Smooth muscle cell of the brain vasculature (primary cell): ENCODE data around the gene PRKCG.
A peak's percentile ranks its signal among the peaks of the same experiment; 100 is the strongest.
"Not testable (repeated sequence)": the region's sequence is repeated elsewhere in the genome, so short reads cannot be mapped to it uniquely, and the experiment has no call there.

Experiments
- DNase-seq: peaks from one replicate; pipeline ENCODE4 v3.0.0-alpha.2; 2012; ENCODE audit warnings: low read depth, low spot score

The PRKCG gene

GRCh38 chr19:53881482-53882390 lies at the start of gene PRKCG:
TSS of gene PRKCG (plus strand) at chr19:53882197. CDS start at chr19:53882495, 298 bp downstream.
- DNase-seq, result no peak

- not testable (repeated sequence) for DNase-seq
Observed at GRCh38 chr19:53832861-53833260, 49.1 kb upstream of the PRKCG start.

DNA sequence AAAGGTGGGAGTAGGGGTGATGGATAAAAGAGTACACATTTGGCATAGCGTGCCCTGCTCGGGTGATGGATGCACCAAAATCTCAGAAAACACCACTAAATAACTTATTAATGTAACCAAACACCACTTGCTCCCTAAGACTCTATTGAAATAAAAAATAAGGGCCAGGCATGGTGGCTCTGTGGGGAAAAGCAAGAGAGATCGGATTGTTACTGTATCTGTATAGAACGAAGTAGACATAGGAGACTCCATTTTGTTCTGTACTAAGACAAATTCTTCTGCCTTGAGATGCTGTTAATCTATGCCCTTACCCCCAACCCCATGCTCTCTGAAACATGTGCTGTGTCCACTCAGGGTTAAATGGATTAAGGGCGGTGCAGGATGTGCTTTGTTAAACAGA lies 43.6 kb upstream of the PRKCG start:
- not testable (repeated sequence) for DNase-seq

GRCh38 chr19:53840241-53840640 lies 41.8 kb upstream of the PRKCG start:
- not testable (repeated sequence) for DNase-seq

- not testable (repeated sequence) for DNase-seq
Observed at GRCh38 chr19:53840914-53841313, 41.1 kb upstream of the PRKCG start.

DNA sequence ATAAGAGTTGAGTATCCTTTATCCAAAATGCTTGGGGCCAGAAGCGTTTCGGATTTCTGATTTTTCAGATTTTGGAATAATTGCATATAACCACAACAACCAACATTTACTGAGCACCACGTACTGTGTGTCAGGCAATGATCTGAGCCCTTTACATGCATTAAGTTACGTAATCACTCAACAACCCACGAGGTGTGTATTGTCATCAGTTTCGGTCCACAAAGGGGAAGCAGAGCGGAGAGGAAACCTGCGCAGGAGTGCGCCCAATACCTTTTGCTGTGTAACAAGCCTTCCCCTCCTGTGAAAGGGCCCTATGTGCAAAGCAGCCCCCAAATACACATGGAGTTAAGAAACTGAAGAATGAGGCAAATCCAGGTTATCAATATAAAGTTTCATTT lies 37.1 kb upstream of the PRKCG start:
- DNase-seq, result no peak

- DNase-seq, result no peak
Observed at GRCh38 chr19:53847555-53847954, 34.4 kb upstream of the PRKCG start.

GRCh38 chr19:53849237-53849676 lies 32.7 kb upstream of the PRKCG start:
- no peak for DNase-seq

DNA sequence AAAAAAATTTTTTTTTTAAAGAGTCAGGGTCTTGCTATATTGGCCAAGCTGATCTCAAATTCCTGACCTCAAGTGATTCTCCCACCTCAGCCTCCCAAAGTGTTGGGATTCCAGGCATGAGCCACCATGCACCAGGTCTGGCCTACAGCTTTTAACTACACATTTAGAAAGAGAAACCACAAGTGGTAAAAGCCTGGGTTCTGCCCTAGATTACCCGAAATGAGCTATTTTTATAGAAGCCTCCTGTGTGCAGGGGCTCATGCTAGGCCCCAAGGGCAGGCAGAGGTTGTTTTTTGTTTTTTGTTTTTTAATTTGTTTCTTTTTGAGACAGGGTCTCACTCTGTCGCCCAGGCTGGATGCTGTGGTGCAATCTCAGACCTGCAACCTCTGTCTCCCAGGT lies 28.3 kb upstream of the PRKCG start:
- DNase-seq, result no peak

DNA sequence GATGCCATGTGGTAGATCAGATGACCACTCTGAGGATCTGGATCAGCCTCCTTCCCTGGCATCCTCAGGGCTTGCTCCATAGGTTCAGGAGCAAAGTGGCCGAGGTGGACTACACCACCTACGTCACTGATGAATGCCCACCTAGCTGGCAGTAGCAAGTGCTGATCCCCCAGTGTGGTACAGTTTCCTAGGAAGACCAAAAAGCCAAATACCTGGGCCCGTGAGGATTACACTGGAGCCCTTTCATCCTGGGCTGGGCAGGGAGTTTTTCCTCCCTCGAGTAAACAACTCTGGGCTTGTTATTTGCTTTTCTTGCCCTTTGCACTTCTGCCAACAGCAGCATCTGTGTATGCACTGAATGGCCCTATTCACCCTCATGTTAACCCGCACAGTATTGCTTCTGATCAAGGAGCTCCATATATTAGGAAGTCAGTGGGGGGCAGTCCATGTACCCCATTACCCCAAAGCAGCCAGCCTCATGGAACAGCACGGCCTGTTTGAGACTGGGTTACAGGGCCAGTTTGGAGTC lies 17.6 kb upstream of the PRKCG start:
- no peak for DNase-seq

DNA sequence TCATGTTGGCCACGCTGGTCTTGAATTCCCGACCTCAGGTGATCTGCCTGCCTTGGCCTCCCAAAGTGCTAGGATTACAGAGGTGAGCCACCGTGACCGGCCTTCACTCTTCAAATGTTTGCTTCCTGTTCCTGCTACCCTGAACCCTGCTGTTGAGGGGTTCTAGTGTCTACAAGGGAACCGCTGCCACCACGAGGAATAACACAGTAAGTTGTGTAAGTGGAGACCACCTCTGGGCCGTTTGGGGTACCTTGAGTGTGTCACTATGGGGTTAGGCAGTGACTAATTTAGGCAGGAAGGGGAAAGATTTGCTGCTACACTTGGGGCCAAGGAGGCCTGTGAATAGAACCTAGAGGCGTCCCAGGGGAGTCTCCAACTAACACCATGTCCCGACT lies 16.5 kb upstream of the PRKCG start:
- DNase-seq, result no peak

DNA sequence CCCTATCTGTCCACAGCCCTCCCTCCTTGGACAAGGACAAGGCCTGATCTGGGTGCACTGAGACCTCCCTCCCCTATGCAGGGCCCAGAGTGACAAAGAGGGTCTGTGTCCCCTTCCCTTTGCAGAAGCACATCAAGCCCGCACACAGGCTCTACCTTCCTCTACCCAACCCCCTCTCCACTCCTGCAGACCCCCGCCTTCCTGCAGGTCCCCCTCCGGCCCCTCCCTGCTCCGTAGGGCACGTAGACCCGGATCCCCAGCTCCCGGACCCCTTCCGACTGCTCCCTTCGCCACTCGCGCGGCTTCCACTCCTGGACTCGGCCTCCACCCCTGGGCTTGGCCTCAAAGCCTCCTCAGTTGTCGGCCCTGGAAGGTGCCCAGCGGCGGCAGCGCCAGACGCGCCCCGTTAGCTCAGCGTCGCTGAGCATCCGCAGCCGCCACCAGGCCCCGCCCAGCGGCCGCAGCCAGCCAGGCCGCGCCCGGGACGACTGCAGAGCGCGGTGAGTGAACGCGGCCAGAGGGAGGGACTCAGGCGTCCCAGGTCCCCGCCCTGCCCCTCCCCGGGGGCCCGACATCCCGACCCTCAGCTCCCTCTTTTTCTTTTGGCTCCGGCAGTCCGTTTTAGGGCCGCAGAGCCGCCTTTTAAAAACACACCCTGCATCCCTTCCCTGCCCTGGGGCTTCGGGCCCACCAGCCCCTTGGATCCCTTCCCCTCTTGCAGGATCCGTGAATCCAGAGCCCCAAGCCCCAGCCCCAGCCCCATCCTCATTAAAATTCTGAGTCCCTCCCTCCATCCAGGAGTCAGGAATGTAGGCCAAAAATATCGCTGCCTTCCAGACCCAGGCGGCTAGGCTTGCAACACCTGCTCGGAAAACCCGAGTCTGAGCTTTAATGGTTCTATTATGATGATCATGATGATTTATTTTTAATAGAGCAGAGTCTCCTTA lies 15.8 kb upstream of the PRKCG start:
- DNase-seq, result no peak

- no peak for DNase-seq
Observed at GRCh38 chr19:53866865-53867224, 15.2 kb upstream of the PRKCG start.

- DNase-seq, result peak; percentile 97
Observed at GRCh38 chr19:53867225-53868090, 14.5 kb upstream of the PRKCG start, which contains the start of gene MYADM. TSS of gene MYADM (plus strand) at chr19:53867883. CDS start at chr19:53873530, 5,647 bp downstream.

DNA sequence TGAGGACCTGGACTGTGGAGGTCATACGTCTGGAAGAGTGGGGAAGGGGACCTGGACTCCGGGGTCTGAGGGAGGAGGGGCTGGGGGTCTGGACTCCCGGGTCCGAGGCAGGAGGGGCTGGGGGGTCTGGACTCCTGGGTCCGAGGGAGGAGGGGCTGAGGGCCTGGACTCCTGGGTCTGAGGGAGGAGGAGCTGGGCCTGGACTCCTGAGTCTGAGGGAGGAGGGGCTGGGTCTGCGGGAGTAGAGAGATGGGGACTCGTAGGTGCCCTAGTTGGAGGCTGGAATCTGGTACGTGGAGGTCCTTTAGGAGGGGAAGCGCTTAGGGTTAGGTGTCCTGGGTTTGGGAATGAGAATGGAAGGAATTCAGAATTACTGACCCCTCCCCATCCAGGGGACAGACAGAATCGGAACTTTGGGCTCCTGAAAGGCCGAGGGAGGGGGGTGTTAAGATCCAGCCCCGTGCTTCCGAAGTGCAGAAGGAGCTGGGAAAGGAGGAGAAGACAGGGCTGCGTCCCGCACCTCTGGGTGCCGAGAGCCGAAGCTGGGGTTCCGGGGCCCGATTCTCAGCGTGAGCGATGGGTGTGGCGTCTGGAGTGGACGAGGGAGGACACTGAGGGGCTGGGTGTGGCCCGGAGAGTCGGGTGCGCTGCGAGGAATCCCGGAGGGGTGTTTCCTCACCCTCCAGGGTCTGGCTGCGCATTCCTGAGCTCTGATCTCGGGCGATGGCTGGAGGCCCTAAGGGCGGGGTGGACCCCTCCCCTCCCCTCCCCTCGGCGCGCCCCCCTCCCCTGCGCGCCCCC lies 13.7 kb upstream of the PRKCG start:
- DNase-seq, result no peak

- DNase-seq, result no peak
Observed at GRCh38 chr19:53868892-53869804, 12.8 kb upstream of the PRKCG start.

- DNase-seq, result not testable (repeated sequence)
Observed at GRCh38 chr19:53869805-53870484, 12.1 kb upstream of the PRKCG start.

DNA sequence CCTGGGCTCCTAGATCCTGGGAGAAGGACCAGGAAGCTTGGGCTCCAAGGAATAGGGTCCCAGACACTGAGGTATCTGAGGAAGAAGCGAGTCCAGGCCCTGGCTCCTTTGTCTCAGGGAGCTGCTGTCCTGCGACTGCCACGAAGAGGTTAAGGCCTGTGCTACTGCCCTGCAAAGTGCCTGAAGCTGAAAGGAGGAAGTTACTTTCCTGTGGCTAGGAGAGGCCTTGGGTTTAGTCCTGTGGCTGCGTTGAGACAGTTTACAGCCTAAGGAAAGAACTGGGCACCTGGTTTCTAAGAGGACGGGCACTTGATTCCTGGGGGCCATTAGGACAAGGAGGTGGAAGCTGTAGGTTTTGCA lies 11.5 kb upstream of the PRKCG start:
- no peak for DNase-seq

GRCh38 chr19:53871454-53871853 lies 10.5 kb upstream of the PRKCG start:
- DNase-seq, result no peak
